Activated CD8-positive, alpha-beta memory T cell treated with anti-CD3 and anti-CD28 coated beads for 24 hours (primary cell): ENCODE data around the gene PACSIN3.
"Not testable (repeated sequence)": the region's sequence is repeated elsewhere in the genome, so short reads cannot be mapped to it uniquely, and the experiment has no call there.

ENCODE experiments used
- DNase-seq: peaks from one replicate; pipeline ENCODE4 v3.0.0-alpha.2; 2020

PACSIN3 gene

DNA sequence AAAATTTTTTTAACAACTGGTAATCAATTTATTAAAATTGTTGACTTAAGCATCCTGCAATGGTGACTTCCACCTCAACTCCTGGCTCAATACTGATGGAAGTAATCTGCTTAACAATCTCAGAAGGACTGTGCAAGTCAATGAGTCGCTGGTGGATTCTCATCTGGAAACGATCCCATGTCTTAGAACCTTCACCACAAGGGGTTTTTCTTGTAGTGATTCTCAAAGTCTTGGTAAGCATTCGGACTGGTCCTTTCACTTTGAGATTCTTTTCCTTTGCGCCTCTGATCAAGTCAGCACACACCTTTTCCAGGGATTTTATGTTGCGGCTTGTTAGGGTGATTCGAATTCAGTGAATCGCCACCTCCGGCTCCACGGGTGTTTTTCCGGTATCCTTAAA lies 4.9 kb upstream of the PACSIN3 start:
- DNase-seq: not testable (repeated sequence)

DNA sequence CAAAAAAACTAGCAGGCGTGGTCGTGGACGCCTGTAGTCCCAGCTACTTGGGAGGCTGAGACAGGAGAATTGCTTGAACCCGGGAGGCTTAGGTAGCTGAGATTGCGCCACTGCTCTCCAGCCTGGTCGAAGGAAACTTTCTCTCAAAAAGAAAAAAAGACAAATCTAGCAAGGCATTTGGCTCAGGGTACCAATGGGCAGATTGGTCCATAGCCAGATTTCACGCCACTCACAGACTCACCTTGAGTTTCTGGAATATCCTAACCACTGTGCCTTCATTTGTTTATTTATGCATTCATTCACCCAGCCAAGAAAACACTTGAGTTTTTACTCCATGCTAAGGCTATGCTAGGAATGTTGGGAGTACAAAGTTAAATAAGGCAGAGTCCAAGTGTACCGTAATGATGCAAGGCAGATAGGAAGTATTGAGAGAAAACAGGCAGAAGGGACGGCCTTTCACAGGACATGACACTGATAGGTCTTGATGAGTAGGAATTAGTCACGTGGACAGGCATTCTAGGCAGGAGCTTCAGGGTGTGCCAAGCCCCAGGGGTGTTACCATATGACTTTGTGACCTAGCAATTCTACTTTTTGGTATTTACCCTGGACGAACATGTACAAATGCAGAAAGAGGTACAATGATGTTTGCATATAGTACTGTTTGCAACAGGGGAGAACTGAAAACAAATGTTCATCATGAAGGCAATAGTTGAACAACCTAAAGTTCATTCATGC lies 3.0 kb upstream of the PACSIN3 start:
- no peak for DNase-seq

DNA sequence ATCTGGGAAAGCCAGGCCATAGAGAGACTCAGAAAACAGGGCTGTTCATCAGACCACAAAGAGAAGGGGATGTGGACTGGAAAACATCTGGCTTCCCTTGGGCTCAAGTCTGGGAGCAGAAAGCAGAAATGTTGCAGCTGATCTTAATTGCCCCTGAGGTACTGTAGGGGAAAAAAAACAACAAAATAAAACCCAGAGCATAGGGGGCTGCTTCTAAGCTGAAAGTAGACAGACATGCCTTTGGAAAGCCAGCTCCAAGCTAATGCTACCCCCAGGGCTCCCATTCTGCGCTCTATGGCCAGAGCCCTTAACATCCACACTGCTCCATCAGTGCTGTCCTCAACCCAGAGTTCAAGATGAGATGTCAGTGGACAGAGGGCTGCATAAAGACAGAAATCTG lies 2.0 kb upstream of the PACSIN3 start:
- no peak for DNase-seq

DNA sequence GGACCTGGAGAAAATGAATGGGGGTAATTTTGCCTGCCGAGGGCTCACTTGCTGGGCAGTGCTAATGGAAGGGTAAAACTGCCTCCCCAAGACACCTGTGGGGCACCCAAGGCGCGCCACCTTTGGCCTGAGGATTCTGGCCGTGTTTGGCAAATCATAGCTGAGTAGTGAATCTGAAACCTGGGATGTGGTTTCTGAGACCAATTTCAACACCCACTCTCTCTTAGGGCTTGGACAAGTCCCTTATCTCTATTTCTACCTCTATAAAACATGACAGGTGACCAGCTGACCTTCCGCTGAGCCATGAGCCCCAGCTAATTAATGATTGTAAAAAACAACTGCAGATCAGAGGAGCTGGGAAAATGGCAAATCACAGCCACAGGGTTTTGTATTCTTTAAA lies 1.5 kb upstream of the PACSIN3 start:
- DNase-seq: no peak

DNA sequence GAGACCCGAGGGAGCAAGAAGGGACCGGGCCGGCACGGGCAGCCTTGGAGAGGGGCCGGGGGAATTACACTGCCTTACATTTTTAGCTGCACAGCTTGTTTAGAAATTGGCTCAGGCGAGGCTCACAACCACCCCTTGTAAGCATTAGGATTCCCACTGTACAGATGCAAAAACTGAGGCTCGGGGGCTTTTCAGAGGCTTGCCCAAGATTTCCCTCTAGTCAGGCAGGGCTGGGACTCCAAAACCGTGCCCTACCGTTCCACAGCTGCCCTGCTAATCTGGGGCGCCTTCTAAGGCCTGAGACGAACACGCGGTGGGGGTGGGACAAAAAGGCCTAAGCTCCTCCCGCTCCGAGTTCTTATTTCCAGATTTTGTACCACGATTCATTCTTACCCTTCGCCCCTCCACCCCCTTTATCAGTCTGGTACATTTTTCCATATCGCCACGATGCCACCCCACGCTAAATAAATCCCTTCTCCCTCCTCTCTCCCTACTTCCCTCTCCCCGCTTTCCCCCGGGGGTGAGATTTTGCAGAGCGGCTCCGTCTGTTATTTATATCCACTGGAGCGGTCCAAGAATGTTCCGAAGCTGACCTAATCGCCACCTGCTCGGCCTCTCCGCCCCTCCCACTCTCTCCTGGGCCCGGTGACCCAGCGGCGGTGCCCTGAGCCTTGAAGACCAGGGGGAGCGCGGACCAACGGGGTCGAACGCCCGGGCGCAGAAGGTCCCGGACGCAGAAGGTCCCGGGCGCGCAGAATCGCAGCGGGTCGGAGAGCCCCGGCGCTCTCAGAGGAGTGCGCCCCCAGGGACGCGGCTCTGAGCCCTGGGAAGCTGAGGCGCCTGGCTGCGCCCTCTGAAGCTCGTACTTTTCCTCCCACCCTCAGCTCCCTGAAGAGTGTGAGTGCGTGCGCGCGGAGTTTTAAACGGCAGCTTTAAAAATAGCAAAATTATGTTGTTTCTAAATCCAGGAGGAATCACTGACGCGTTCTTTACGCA lies 764 bp upstream of the PACSIN3 start:
- peak; percentile 78 for DNase-seq

DNA sequence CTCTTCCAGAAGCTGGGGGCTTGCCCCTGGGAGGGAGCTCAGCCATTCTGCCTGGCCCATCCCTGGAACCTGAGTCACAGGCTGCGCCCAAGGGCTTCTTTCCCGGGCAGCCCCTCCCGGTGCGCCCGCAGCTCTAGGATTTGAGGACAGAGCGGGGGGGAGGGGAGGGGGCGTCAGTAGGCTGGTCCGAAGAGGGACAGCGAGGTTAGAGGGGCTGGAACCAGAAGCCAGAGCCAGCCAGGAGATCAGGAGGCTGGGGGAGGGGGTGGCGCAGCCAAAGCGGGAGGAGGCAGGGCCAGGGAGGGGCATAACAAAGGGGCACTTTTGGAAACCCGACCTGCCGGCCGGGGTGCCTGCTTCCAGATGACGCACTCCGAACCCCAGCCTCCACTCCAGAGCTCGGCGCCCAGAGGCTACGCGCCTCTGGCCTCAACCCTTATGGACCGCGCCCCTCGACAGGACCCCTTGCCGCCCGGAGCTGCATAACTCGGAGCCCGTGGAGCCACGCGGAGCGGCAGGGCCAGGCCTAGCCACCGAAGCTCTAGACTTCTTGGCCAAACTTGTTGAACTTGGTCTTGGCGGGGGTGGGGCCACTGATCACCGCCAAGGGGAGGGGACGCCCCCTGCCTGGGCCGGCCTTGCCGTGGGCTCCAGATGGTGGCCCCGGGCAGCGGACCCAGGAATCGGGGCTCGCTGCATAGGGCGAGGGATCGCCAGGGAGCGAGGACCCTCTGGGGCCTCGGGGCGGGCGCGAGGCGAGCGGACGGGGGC lies 744 bp downstream of the PACSIN3 start:
- DNase-seq: no peak

DNA sequence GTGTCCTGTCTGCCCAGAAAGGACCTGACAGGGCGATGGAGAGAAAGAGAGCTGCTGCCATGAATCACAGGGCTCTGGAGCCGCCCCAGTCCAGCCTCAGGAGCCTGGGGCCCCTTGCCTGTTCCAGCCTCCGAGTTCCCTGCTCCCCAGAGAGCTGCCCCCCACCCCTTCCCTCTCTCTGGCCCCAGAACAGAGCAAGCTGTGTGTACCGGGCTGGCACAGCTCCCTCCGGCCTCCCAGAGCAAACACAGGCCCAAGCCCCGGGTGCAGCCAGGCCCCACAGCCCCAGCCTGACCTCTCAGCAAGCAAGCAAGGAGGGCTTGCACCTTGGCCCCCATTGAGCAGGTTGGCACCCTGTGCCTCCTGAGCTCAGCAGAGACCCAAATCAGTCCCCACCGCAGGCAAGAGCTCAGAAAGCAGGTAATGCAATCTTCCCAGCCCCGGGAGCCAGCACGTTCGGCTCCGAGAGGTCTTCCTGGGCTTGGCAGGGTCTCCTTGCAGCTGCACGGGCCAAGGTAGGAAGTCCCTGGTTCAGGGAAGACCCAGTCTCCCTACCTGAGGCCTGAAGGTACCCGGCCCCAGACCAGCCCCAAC lies 1.4 kb downstream of the PACSIN3 start:
- no peak for DNase-seq

DNA sequence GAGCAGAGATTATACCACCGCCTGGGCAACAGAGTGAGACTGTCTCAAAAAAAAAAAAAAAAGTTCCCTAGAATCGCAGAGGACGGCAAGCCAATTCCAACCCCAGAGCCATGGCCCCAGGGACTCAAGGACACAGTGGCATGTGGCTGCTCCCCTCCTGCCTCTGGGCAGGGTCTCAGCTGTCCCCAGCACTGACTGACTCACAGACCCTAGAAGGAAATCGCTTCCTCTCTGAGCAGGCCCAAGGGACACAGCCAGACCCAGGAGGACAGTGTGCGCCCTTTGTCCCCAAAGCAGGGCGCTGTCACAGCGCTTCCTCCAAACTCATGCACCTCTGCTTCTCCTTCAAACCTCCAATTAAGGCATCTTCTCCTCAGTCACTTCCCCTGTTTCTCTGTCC lies 2.3 kb downstream of the PACSIN3 start:
- no peak for DNase-seq

DNA sequence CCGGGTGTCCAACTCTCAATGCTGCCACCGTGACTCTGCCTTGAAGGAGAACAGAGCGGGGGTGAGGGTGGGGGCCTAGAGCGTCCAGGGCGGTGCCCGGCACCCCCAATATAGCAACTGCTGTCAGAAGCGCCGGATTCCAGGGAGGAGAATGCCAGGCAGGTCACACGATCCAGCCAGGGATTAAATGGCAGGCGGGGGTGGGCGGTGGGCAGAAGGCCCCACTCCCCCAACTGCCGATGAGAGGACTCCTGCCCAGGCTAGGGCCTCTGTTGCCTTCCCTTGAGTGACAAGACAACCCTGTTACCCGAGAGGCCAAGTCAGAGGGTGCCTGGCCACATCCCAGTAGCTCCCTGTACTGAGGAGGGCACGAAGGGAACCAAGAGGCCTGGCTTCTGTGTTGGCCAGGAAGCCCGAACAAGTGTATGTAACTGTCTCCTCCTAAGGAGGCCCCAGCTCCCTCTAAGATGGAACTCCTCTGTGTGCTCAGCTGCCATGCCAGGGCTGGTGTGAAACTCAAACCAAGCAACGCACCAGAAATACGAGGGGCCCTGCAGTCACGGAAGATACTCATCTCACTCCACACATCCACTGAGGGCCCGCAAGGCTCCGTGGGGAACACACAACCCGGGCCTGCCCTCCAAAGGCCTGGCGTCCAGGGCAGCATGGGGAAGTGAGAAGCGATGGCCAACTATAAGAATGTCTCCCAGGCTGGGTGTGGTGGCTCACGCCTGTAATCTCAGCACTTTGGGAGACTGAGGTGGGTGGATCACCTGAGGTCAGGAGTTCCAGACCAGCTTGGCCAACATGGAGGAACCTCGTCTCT lies 3.0 kb downstream of the PACSIN3 start:
- DNase-seq: no peak

DNA sequence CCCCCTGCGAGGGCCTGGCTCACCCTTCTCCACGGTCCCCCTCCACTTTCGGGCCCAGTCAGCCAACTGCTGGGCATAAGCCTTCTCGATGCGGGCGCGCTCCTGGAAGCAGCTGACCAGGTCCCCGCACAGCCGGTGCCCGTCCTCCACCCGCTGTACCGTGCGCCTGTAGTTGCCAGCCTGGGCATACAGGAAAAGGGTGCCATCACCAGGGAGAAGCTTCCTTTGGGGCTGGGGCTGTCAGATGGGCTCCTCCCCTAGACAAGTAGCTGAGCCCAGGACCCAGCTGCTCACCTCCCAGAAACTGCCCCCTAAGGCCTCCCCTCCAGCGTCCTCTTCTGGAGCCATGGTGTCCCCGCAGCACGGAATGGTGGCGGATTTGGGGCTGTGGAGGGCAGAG lies 3.9 kb downstream of the PACSIN3 start:
- DNase-seq: no peak

DNA sequence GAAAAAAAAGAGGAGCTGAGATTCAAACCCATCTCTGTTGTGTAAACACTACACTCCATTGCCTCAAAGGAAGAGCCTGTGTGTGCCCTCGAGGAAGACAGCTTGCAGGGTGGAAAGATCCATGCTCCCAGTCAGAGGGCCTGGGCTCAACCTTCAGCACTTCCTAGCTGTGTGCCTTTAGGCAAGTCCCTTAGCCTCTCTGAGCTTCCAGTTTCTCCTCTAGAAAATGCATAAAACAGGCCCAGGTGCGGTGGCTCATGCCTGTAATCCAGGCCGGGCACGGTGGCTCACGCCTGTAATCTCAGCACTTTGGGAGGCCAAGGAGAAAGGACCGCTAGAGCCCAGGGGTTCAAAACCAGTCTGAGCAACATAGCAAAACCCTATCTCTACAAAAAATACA lies 5.0 kb downstream of the PACSIN3 start:
- DNase-seq: no peak

DNA sequence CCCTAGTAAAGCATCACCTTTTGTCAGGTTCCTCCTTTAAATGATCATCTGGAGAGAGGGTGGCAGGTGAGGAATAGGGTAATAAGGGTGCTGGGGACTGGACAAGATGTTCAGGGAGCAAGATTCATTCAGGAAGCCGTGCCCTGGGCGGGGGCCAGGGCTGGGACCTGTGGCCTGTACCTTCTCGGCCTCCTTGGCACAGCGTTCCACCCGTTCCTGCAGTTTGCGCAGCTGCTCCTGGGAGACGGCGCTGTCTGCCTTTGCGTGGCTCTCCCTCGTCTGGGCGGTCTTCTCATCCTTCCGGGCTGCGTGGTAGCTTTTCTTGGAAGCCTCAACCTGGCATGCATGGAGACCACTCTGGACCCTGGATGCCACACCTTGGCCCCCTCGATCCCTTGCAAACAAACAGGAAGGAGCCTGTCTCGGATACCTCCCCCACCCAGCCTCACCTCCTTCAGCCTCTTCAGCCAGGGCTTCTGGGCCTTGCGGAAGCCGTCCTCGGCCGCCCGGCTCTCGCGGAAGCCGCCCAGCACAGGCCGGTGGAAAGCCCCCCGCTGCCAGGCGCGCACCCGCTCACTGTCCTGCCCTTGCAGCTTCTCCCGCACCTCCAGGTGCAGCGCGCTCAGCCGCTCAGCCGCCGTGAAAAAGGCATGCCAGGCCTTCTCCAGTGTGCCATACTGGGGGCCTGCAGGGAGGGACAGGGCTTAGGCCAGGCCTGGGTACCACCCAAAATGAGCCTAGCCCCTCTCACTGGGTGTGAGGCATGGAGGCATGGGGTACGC lies 6.0 kb downstream of the PACSIN3 start:
- DNase-seq: no peak

DNA sequence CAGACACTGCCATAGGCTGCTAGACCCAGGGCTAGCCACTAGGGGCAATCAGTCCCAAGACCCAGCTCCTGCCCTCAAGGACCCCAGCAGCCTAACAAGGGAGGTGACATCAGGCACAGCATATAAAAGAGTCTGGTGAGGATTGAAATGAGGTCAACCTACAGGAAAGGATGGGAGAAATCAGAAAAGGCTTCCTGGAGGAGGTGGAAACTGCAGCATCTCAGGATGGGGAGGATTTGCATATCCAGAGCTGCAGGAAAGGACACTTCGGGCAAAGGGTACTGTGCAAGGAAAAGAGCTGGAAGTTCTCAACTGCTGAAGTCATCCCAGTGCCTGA lies 6.6 kb downstream of the PACSIN3 start:
- no peak for DNase-seq

DNA sequence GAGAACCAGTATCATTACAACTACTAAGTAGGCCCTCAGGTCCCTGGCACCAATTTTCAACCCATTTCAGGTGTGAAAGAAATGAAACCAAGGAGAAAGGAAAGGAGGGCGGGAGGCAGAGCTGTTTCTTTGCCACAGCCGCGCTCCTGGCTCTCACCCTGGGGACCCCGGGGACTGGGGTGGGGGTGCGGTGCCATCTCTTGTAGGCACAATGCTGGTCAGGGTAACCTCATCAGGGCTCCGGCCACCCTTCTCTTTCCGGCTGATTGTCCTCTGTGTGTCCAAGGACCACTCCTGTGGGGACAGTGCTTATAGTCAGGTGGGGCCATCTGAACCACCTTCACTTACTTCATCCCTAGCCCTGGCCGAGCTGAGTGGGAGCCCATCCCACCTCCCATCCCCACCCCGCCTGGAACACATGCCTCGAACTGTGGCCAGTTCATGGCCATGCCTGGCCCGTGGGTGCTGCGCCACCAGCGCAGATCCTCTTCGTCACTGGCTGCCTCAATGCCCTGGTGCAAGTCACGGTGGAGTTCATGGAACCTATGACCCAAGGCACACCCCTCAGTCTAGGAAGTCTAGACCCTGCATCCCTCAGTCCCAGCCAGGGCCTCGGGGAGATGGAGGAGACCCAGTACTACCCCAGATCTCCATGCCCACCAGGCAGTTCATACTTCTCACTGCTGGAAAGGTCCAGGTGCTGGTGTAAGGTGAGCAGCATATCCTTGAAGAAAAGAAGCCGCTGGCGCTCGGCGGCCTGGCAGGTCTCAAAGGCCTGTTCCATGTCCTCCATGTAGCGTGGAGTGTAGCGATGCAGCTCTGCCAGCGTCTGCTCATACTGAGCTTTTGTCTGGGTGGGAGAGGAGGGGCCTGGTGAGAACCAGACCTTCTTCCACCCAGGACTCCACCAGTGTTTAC lies 7.2 kb downstream of the PACSIN3 start:
- no peak for DNase-seq

DNA sequence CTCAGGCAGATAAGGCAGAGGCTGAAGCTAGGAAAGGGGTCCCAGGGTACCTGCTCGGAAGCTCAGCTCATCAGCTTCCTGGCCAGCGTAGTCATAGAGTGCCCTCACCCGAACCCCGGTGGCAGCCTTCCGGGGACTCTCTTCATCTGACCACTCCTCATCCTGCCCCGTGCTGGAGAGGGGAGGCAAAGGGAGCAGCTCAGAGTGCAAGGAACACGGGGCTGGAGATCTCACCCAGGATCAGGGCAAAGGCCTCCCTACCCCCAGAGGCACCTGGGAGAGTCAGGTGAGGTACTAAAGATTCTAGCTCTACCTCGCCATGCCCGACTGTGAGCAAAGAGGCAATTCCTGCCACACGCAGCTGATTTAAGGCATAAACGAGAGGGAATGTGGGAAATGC lies 7.9 kb downstream of the PACSIN3 start:
- no peak for DNase-seq

DNA sequence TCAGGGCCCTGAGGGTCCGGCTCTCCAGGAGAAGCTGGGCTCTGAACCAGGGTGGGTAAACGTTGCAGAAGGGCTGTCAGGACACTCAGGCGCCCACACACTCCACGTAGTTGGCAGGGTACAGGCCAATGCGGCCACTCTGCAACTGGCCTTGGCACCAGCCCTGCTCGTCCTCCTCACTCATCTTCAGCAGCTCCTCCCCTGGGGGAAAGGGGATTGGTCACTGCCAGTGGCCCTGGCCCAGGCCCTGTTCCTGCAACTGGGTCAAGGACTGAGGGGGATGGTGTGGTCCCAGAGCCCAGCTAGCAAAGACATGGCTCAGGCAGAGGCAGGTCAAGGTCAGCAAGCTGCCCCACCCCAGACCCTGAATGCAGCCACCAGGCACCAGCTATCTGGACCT lies 8.4 kb downstream of the PACSIN3 start:
- DNase-seq: no peak

DNA sequence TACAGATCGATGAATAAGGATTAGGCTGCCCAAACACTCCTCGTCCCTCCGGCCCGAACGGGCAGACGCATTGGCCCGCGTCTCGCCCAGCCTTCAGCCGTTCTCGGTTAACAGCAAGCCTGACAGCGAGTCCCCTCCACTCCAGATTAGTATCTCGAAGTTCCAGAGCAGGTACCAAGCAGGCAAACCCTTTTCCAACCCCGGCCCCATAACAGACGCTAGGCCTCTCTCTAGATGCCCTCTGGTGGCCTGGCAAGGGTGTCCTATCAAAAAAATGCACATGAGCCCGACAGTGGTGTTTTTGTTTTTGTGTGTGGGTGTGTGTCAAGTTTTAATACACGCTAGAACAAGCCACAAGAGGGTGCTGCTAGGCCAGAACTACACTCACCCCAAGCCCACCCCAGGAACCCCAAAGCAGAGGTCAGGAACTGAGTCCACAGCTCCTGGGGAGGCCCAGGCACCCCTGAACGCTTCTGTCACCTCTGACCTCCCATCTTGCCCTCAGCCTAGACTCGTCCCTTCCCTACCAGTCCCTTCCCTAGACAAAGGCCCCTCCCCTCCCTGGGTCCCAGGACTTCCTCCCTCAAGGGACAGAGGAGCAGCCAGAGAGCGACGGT lies 8.9 kb downstream of the PACSIN3 start:
- no peak for DNase-seq

DNA sequence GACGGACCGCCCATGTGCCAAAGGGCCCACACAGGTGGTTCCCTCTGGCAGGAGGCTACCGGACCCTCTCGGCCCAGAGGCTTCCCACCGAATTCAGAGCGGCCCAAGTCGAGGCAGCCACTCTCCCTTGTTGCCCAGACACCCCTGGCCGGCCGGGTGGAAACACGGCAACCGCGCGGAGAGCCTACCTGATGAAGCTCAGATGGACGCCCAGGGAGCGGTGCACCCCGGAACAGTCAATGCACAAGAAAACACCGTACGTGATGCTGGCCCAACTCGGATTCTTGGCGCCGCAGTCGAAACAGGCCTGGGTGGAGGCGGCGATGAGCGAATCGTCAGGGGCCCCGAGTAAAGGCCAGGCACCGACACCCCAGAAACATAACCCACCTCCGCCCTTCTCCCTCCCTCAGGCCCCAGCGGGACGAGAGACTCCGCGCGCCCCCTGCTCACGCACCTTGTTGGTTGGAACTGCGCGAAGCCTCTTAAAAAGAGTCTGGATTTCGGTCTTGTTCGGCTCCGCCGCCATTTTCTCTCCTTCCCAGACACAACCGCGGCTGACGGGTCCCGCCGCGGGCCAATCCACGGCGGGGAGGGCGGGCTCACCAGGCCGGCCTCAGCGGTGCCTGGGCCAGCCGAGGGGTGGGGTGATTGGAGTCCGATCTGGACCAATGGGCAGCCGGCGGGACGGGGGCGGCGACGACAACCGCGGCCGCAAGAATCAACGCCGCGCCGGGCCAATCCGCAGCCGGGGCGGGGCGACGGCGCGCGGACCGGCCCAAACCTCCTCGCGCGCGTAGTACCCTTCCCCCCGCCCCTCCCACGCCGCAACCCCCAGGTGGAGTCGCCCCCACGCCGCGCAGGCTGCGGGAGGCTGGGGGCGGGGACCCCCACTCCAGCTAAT lies 9.7 kb downstream of the PACSIN3 start, which contains the start of gene ARFGAP2:
Gene ARFGAP2 (minus strand): TSS at position 552 of the 901 bp plus-strand sequence. CDS start 26 bp downstream, at position 526.
- DNase-seq: peak; percentile 96
